HEK293T (cell line): ENCODE data around the gene KREMEN1.

Source experiments
- CTCF ChIA-PET: fragments of 350-600 bp; formaldehyde crosslinking; extraction: SDS; loops from one replicate; lab custom pipeline; 2021; ENCODE audit warnings: antibody characterized with exemption, inconsistent platforms; lab: Yijun Ruan, JAX
- POLR2A ChIA-PET: fragments of 350-600 bp; formaldehyde crosslinking; extraction: SDS; loops from one replicate; lab custom pipeline; 2020; ENCODE audit warnings: antibody characterized with exemption, inconsistent platforms; lab: Yijun Ruan, JAX
- DNase-seq: peaks from one replicate; pipeline ENCODE4 v3.0.0; 2012; ENCODE audit warnings: mixed read lengths; ENCODE audit errors: extremely low spot score
- ARNT ChIP-seq: fragments of 450-650 bp; IDR thresholded peaks from 2 replicates; pipeline ENCODE4 v1.6.1; 2017; ENCODE audit warnings: mild to moderate bottlenecking
- BHLHE40 ChIP-seq: fragments of 450-650 bp; IDR thresholded peaks from 2 replicates; pipeline ENCODE4 v1.6.1; 2016; ENCODE audit warnings: mild to moderate bottlenecking, moderate library complexity, borderline replicate concordance
- CTBP1 ChIP-seq: fragments of 450-650 bp; IDR thresholded peaks from 2 replicates; pipeline ENCODE4 v1.6.1; 2016; ENCODE audit warnings: borderline replicate concordance
- ELF4 ChIP-seq: fragments of 450-650 bp; IDR thresholded peaks from 2 replicates; pipeline ENCODE4 v1.6.1; 2017; ENCODE audit warnings: antibody characterized with exemption
- FOXA1 ChIP-seq: fragments of 450-650 bp; IDR thresholded peaks from 2 replicates; pipeline ENCODE4 v1.6.1; 2016; ENCODE audit warnings: mild to moderate bottlenecking
- FOXK2 ChIP-seq: fragments of 450-650 bp; IDR thresholded peaks from 2 replicates; pipeline ENCODE4 v1.6.1; 2016; ENCODE audit warnings: mild to moderate bottlenecking
- FOXM1 ChIP-seq: fragments of 450-650 bp; IDR thresholded peaks from 2 replicates; pipeline ENCODE4 v1.6.1; 2017; ENCODE audit warnings: mild to moderate bottlenecking, borderline replicate concordance
- HDGF ChIP-seq: fragments of 450-650 bp; IDR thresholded peaks from 2 replicates; pipeline ENCODE4 v1.6.1; 2017; ENCODE audit warnings: antibody characterized with exemption, borderline replicate concordance
- L3MBTL2 ChIP-seq: fragments of 450-650 bp; conservative IDR thresholded peaks from 2 replicates; pipeline ENCODE4 v1.6.1; 2016; ENCODE audit warnings: mild to moderate bottlenecking
- LEF1 ChIP-seq: fragments of 450-650 bp; IDR thresholded peaks from 2 replicates; pipeline ENCODE4 v1.6.1; 2017; ENCODE audit warnings: mild to moderate bottlenecking, borderline replicate concordance
- NFRKB ChIP-seq: fragments of 450-650 bp; IDR thresholded peaks from 2 replicates; pipeline ENCODE4 v1.6.1; 2016; ENCODE audit warnings: mild to moderate bottlenecking, moderate library complexity
- SP1 ChIP-seq: fragments of 450-650 bp; IDR thresholded peaks from 2 replicates; pipeline ENCODE4 v1.6.1; 2017
- SUZ12 ChIP-seq: fragments of 450-650 bp; IDR thresholded peaks from 2 replicates; pipeline ENCODE4 v1.6.1; 2016; ENCODE audit warnings: mild to moderate bottlenecking
- TARDBP ChIP-seq: fragments of 450-650 bp; IDR thresholded peaks from 2 replicates; pipeline ENCODE4 v1.6.1; 2016
- ZNF384 ChIP-seq: fragments of 450-650 bp; IDR thresholded peaks from 2 replicates; pipeline ENCODE4 v1.6.1; 2016

The KREMEN1 gene

DNA sequence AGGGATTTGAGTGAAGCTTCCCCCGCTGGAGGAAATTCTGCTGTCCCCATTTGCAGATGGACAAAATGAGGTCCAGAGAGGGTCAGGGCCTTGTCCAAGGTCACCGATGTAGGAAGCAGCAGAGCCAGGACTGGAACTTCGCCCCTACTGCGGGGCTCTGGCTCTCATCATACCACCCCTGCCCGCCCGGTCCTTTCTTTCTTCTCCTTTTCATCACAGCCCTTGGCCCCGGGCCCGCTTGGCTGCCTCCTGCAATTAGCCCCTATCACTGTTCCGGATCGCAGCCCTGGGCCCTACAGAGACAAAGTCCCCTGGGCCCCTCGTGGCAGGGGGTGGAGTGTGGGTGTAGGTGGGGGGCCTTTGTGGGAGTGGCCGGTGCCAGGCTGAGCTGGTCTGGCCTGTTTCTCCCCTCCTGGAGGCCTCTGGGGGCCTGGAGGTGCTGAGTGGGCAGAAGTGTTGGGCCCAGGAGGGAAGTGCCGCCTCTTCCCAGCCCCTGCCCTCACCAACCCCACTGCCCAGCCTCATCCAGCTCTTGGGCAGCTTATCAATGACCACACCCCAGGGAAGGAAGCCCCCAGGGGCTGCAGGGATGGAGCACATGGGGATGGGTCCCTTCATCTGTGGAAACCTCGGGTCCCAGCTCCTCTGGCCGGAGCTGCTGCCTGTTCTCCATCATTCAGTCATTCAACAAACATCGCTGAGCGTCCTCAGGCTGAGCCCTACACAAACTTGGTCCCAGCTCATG, 136.2 kb downstream of the KREMEN1 start:
- ChIA-PET CTCF (interaction anchor here (0.6 kb wide), 2 partner anchors 9 to 581 kb away, joined by 3 read pairs; no protein-coding TSS in a partner anchor), POLR2A (no interaction called here)
- no peak for TF ChIP-seq BHLHE40
- TF ChIP-seq NFRKB: no peak
- no peak for TF ChIP-seq L3MBTL2
- no peak for TF ChIP-seq CTBP1
- DNase-seq: no peak

GRCh38 chr22:29209624-29209929, 136.7 kb downstream of the KREMEN1 start:
- ChIA-PET POLR2A (no interaction called here), CTCF (no interaction called here)
- TF ChIP-seq NFRKB (no peak), ELF4 (no peak), FOXM1 (no peak), BHLHE40 (no peak), TARDBP (no peak), ARNT (no peak)
- DNase-seq: no peak

DNA sequence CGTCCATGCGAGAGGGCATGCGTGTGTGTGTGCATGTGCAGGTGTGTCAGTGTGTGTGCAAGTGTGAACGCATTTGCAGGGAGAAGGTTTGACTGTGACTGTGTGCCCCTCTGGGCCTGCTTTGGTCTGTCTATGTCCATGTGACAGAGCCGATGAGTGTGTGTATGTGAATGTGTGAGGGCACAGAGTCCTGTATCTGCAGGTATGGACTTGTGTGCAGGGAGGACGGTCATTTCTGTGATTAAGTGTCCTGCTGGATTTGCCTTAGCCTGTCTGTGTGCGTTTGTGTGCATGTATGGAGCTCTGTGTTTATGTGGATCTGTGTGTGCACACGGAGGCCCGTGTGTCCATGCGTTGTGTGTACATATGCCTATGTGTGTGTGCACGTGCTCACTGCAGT, 138.2 kb downstream of the KREMEN1 start:
- POLR2A ChIA-PET: no interaction called here
- no peak for DNase-seq
- TF ChIP-seq FOXM1 (no peak), SP1 (no peak), NFRKB (no peak), BHLHE40 (no peak), FOXA1 (no peak), CTBP1 (no peak), SUZ12 (no peak), LEF1 (no peak), TARDBP (no peak), ZNF384 (no peak)
- CTCF ChIA-PET: no interaction called here

DNA sequence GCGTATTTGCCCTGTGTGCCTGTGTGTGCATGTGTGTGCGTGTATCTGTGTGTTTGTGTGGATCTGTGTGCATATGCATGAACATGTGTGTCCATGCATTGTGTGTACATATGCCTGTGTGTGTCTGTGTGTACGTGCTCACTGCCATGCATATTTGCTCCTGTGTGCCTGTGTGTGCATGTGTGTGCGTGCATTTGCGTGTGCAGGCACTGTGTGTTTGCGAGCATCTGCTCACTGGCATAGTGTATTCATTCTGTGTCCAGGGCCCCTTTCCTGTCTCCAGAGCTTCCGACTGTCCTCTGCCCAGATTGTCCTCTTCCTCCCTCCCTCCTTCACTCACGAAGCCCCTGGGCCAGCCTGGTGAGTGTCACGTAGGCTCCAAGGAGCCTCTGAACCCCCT, 138.6 kb downstream of the KREMEN1 start:
- ChIA-PET CTCF (no interaction called here), POLR2A (no interaction called here)
- DNase-seq: no peak
- no peak for TF ChIP-seq ELF4
- TF ChIP-seq HDGF: no peak
- no peak for TF ChIP-seq ARNT

DNA sequence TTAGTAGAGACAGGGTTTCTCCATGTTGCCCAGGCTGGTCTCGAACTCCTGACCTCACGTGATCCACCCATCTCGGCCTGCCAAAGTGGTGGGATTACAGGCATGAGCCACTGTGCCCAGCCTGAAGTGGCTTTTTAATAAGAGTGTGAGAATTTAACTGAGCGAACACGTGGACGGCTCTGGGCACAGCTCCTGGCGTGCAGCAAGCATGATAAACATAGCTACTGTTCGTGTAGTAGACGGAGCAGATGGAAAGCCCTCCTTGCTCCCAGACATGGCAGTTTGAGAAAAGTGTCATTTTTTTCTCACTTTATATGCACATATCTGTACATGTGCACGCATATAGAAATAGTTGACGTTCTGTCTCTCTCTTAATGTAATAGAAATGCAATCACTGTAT, 139.9 kb downstream of the KREMEN1 start:
- no peak for TF ChIP-seq TARDBP
- no peak for TF ChIP-seq FOXK2
- TF ChIP-seq CTBP1: no peak
- TF ChIP-seq ELF4: no peak
- TF ChIP-seq FOXM1: no peak
- no peak for TF ChIP-seq LEF1
- TF ChIP-seq NFRKB: no peak
- POLR2A ChIA-PET: no interaction called here
- CTCF ChIA-PET: interaction anchor here (1.1 kb wide), 1 partner anchor 10 kb away, joined by 4 read pairs; no protein-coding TSS in a partner anchor
- no peak for DNase-seq

DNA sequence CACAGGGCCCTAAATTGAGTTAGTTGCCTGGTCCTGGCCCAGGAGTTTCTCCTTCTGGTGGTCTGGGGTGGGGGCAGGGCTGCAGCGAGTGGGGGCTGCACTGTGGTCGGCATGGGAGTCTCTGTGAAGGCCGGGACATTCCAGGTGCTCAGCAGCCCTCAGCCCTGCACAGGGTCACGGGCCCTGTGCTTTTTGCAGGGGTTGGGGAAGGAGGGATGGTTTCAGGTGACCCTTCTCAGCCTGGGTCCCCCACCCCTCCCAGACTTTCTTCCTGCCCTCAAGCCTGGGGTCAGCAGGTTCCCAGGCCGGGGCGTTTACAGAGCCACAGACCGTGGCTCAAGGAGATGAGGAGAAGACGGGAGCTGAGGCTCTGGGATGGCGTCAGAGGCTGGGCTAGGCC, 140.7 kb downstream of the KREMEN1 start:
- no peak for TF ChIP-seq ARNT
- TF ChIP-seq TARDBP: no peak
- TF ChIP-seq NFRKB: no peak
- TF ChIP-seq ELF4: no peak
- TF ChIP-seq HDGF: no peak
- TF ChIP-seq LEF1: no peak
- no peak for TF ChIP-seq FOXM1
- TF ChIP-seq BHLHE40: no peak
- no peak for TF ChIP-seq SP1
- POLR2A ChIA-PET: no interaction called here
- CTCF ChIA-PET: no interaction called here
- no peak for DNase-seq

DNA sequence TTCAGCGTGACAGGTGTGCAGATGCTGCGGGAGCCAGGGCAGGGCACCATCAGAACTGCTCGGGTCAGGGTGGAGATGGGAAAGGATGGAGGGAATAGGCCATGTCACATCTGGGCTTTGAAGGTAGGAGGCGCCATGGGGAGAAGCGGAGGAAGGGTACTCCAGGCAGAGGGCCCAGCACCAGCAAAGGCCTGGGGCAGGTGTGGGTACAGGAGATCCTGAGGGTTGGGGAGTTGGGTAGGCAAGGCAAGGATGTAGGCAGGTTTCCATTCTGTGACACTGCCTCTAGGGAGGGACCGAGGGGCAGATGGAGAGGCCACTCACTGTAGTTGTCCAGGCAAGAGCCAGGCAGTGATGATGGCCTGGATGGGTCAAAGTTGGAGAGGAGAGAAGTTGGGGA, 141.4 kb downstream of the KREMEN1 start:
- ChIA-PET CTCF (interaction anchor here (0.6 kb wide), 1 partner anchor 25 kb away, joined by 4 read pairs; no protein-coding TSS in a partner anchor), POLR2A (interaction anchor here (1.0 kb wide), 1 partner anchor 8 kb away, joined by 4 read pairs; the partner anchor contains the start of gene EMID1)
- TF ChIP-seq ARNT (no peak), NFRKB (no peak), FOXA1 (no peak), ZNF384 (no peak), BHLHE40 (no peak), CTBP1 (no peak), LEF1 (no peak), SP1 (no peak), ELF4 (no peak)
- no peak for DNase-seq

- DNase-seq: no peak
- CTCF ChIA-PET: interaction anchor here (0.6 kb wide), 2 partner anchors 26 to 30 kb away, joined by 3 to 4 read pairs; no protein-coding TSS in a partner anchor
- POLR2A ChIA-PET: interaction anchor here (1.0 kb wide), 1 partner anchor 9 kb away, joined by 4 read pairs; the partner anchor contains the start of gene EMID1
- TF ChIP-seq ZNF384 (no peak), CTBP1 (no peak), FOXM1 (no peak), LEF1 (no peak), BHLHE40 (no peak)
These were observed 142.4 kb downstream of the KREMEN1 start for GRCh38 chr22:29215012-29215860.
